Testis (tissue), 2 donors: Measurements from ENCODE around the gene CSNK1E.

Source experiments
- CTCF ChIP-seq, 3 experiments: fragments of 450-650 bp in 2 of 3; fragments of 200-600 bp in 1 of 3; sonication (generic) in 1 of 3; IDR thresholded peaks; one replicate each; pipeline ENCODE4 v1.5.1; 2016 to 2019; ENCODE audit warnings: antibody characterized with exemption in 3 of 3, mild to moderate bottlenecking in 2 of 3, moderate library complexity in 1 of 3
- POLR2A ChIP-seq: fragments of 450-650 bp; IDR thresholded peaks from one replicate; pipeline ENCODE4 v1.6.1; 2017; ENCODE audit warnings: antibody characterized with exemption, mild to moderate bottlenecking, moderate library complexity

DNA sequence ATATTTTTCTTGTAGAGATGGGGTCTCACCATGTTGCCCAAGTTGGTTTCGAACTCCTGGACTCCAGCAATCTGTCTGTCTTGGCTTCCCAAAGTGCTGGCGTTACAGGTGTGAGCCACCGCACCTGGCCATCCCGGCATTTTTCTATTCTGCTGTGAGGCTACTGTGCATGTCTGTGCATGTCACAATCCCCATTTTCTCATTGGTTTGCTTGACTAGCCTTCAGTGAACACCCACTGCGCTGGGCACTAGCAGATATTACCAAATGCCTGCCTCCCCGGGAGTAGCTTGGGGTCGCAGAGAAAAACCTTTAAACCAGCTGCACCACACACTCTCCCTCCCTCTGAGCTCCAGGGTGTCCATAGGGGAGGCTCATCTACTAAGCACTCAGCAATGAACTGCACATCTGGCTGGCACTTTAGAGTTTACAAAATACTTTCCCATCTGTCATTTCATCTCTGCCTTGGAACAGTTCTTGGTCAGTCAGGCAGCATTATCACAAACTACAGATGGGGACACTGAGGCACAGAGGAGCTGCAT is 4.9 kb downstream of the CSNK1E start:
- TF ChIP-seq CTCF (IDR thresholded peaks at IDR 0.05) (no peak), POLR2A (no peak)
